Astrocyte (in vitro differentiated cells and primary cell): Measurements from ENCODE around the gene GNA15. TPM values are rescaled to one million over a fixed set of nuclear protein-coding genes. Genes with fewer than 3 reads are reported as not detected.

Experiments
- DNase-seq: peaks from one replicate; pipeline ENCODE4 v3.0.0-alpha.2; 2010; ENCODE audit warnings: low read depth
- FAIRE-seq: peaks from 2 replicates; lab custom pipeline; 2011; peaks lifted over from hg19 to GRCh38; lab: Jason Lieb, UNC
- H2AFZ ChIP-seq: 2 replicates; pipeline ENCODE4 v1.6.0; 2012; ENCODE audit warnings: low read depth, low read length, inconsistent platforms
- H3K27ac ChIP-seq: 2 replicates; pipeline ENCODE4 v1.5.1; 2011; ENCODE audit warnings: low read depth, low read length, inconsistent platforms
- H3K27me3 ChIP-seq: 2 replicates; pipeline ENCODE4 v1.6.0; 2011; ENCODE audit warnings: low read length, inconsistent platforms; ENCODE audit not compliant: insufficient read depth
- H3K36me3 ChIP-seq: 2 replicates; pipeline ENCODE4 v1.5.1; 2011; ENCODE audit warnings: low read length, inconsistent platforms; ENCODE audit not compliant: insufficient read depth
- H3K4me1 ChIP-seq: 2 replicates; pipeline ENCODE4 v1.5.1; 2011; ENCODE audit warnings: low read length, inconsistent platforms; ENCODE audit not compliant: insufficient read depth
- H3K4me2 ChIP-seq: 2 replicates; pipeline ENCODE4 v1.6.0; 2012; ENCODE audit warnings: low read length, inconsistent platforms
- H3K4me3 ChIP-seq: 2 replicates; pipeline ENCODE4 v1.5.1; 2011; ENCODE audit warnings: low read depth, mild to moderate bottlenecking, low read length, inconsistent platforms; ENCODE audit not compliant: insufficient read depth
- H3K79me2 ChIP-seq: 2 replicates; pipeline ENCODE4 v1.6.0; 2012; ENCODE audit warnings: mild to moderate bottlenecking, low read length, inconsistent platforms; ENCODE audit not compliant: insufficient read depth
- H3K9ac ChIP-seq: 2 replicates; pipeline ENCODE4 v1.6.0; 2012; ENCODE audit warnings: mild to moderate bottlenecking, low read length, inconsistent platforms
- H3K9me3 ChIP-seq: 2 replicates; pipeline ENCODE4 v1.5.1; 2012; ENCODE audit warnings: low read depth, mild to moderate bottlenecking, low read length, inconsistent platforms; ENCODE audit not compliant: insufficient read depth
- H4K20me1 ChIP-seq: 2 replicates; pipeline ENCODE4 v1.6.0; 2012; ENCODE audit warnings: low read length, inconsistent platforms; ENCODE audit not compliant: insufficient read depth
- H3K27ac Mint-ChIP-seq: one replicate; pipeline ENCODE4 v1.8.0; 2021; ENCODE audit warnings: mild to moderate bottlenecking, mixed read lengths; ENCODE audit not compliant: unreplicated experiment
- H3K27me3 Mint-ChIP-seq: one replicate; pipeline ENCODE4 v1.8.0; 2021; ENCODE audit warnings: low read depth, mixed read lengths; ENCODE audit not compliant: unreplicated experiment
- H3K36me3 Mint-ChIP-seq: one replicate; pipeline ENCODE4 v1.8.0; 2021; ENCODE audit warnings: low read depth, mixed read lengths; ENCODE audit not compliant: unreplicated experiment
- H3K4me1 Mint-ChIP-seq: one replicate; pipeline ENCODE4 v1.8.0; 2021; ENCODE audit warnings: low read depth, mixed read lengths; ENCODE audit not compliant: unreplicated experiment
- H3K4me3 Mint-ChIP-seq: one replicate; pipeline ENCODE4 v1.8.0; 2021; ENCODE audit warnings: mild to moderate bottlenecking, moderate library complexity, mixed read lengths; ENCODE audit not compliant: unreplicated experiment
- H3K9me3 Mint-ChIP-seq: one replicate; pipeline ENCODE4 v1.8.0; 2021; ENCODE audit warnings: mild to moderate bottlenecking, mixed read lengths; ENCODE audit not compliant: unreplicated experiment
- CTCF ChIP-seq: IDR thresholded peaks from 2 replicates; pipeline ENCODE4 v1.5.1; 2011; ENCODE audit warnings: low read depth, mild to moderate bottlenecking, inconsistent platforms, low read length, moderate library complexity; ENCODE audit not compliant: insufficient read depth
- EZH2 ChIP-seq: IDR thresholded peaks from 2 replicates; pipeline ENCODE4 v1.6.1; 2012; ENCODE audit warnings: mild to moderate bottlenecking, low read length, inconsistent platforms; ENCODE audit not compliant: insufficient read depth
- total RNA-seq: library from RNA; stranded (reverse); gene quantifications from 2 replicates; pipeline ENCODE4 v1.2.1, GENCODE V29; 2021

GNA15 gene
- total RNA-seq, 1 donor from 2014 or later: not detected

GRCh38 chr19:3100747-3101730, 34.8 kb upstream of the GNA15 start:
- Histone ChIP-seq H3K9ac (no peak overlapping the region), H3K4me2 (no peak overlapping the region), H3K36me3 (no peaks in the 10 kb centered on the region), H3K79me2 (peaks cover 94% of the 10 kb centered on the region), H3K4me1 (peaks cover 13% of the 10 kb centered on the region), H3K4me3 (no peak overlapping the region), H3K27ac (no peak overlapping the region), H4K20me1 (peaks cover 94% of the 10 kb centered on the region), H3K27me3 (no peaks in the 10 kb centered on the region), H3K9me3 (no peaks in the 10 kb centered on the region), H2AFZ (no peak overlapping the region)
- no peak for FAIRE-seq
- H3K27ac Mint-ChIP-seq: no peak overlapping the region
- H3K36me3 Mint-ChIP-seq: no peaks in the 10 kb centered on the region
- no peak for DNase-seq
- peaks cover 4% of the 10 kb centered on the region for H3K27me3 Mint-ChIP-seq
- no peak for TF ChIP-seq EZH2
- TF ChIP-seq CTCF: no peak
- H3K4me3 Mint-ChIP-seq: no peak overlapping the region
- H3K9me3 Mint-ChIP-seq: no peaks in the 10 kb centered on the region
- peaks cover 10% of the 10 kb centered on the region for H3K4me1 Mint-ChIP-seq

GRCh38 chr19:3102239-3103140, 33.3 kb upstream of the GNA15 start:
- H2AFZ ChIP-seq: no peak overlapping the region
- H3K27ac Mint-ChIP-seq: no peak overlapping the region
- no peak overlapping the region for H3K4me2 ChIP-seq
- peaks cover 4% of the 10 kb centered on the region for H3K27me3 Mint-ChIP-seq
- no peaks in the 10 kb centered on the region for H3K27me3 ChIP-seq
- H3K9me3 Mint-ChIP-seq: no peaks in the 10 kb centered on the region
- DNase-seq (no peak), FAIRE-seq (no peak)
- H3K4me3 ChIP-seq: no peak overlapping the region
- H3K4me3 Mint-ChIP-seq: no peak overlapping the region
- H3K36me3 ChIP-seq: no peaks in the 10 kb centered on the region
- H3K4me1 Mint-ChIP-seq: peaks cover 5% of the 10 kb centered on the region
- no peak overlapping the region for H3K9ac ChIP-seq
- no peak for TF ChIP-seq CTCF
- no peak for TF ChIP-seq EZH2
- H3K9me3 ChIP-seq: no peaks in the 10 kb centered on the region
- H3K27ac ChIP-seq: no peak overlapping the region
- no peaks in the 10 kb centered on the region for H3K36me3 Mint-ChIP-seq
- H4K20me1 ChIP-seq: peaks cover 94% of the 10 kb centered on the region
- H3K79me2 ChIP-seq: peaks cover 94% of the 10 kb centered on the region
- H3K4me1 ChIP-seq: peaks cover 10% of the 10 kb centered on the region
